NCI-H69 (cell line): ENCODE results near the gene SNAPC3.
"Not testable (repeated sequence)": the region's sequence is repeated elsewhere in the genome, so short reads cannot be mapped to it uniquely, and the experiment has no call there.

Source experiments
- DNase-seq: peaks from one replicate; lab custom pipeline; 2025; lab: John Stamatoyannopoulos, UW

The SNAPC3 gene

DNA sequence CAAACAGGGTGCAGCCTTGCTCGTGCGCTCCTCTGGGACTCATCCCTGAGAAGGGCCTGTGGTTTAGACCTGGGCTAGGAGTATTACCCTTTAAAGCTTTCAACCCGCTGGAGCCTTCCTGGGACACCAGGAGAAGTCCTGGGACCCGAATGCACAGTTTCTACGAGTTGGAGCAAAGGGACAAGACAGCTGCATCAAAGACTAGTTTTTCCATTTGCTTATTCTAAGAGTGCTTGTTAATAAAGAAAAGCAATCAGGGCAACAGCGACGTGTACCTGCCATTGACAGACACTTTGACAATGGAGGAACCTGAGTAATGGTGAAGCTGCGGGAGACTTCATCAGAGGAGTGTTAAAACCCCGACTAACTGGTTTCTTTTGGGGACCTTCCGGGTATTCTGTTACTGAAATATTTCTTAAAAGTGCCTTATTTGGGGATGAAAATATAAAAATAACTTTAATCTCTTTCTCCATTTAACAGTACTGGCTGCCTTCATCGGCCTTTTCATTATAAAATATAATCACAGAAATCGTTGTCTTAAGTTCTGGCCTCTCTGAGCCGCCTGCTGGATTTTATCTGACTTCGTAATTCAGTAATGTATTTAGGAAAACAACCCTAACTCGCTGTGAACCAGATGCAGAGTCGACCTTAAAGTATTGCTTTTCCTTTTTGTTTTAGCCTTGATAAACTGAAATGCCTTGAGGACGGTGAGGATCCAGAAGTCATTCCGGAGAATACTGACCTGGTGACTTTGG, 732 bp downstream of the SNAPC3 start:
- DNase-seq: peak; percentile 76

- no peak for DNase-seq
Observed at GRCh38 chr9:15426019-15426418, 3.3 kb downstream of the SNAPC3 start.

GRCh38 chr9:15427702-15428101, 5.0 kb downstream of the SNAPC3 start:
- not testable (repeated sequence) for DNase-seq

GRCh38 chr9:15430920-15431844, 8.5 kb downstream of the SNAPC3 start:
- peak; percentile 56 for DNase-seq

DNA sequence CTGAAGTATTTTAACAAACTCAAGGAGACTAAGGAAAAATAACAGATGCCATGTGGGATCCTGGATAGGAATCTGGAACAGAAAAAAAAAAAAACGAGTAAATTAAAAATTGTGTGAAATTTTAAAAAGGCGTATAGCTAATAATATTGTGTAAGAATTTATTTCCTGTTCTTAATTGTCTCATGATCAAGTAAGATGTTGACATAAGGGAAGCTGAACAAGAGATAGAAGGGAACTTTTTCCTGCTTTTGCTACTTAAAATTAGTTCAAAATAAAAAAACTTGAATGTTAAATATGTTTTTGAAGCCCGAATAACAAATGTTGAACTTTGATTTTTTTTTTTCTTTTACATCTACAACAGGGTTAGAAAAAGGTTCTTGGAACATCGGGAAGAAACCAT, 10.5 kb downstream of the SNAPC3 start:
- no peak for DNase-seq

DNA sequence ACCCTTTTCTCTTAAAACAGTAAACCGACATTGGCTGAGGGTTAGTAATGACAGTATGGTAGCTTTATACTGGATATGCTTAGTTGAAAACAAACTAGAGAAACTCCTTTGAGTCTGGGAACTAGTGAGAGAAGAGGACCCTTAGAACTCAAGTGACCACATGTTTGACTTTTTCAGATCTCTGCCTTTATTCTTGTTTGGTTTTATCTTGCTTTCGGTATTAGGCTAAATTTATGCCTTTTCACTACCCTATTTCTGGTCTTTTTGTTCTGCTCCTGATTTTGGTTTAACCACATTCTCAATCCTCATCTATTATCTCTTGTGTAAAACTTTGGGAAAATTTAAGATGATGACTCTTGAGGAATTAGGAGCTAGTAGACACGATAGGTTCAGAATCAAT, 11.0 kb downstream of the SNAPC3 start:
- no peak for DNase-seq

DNA sequence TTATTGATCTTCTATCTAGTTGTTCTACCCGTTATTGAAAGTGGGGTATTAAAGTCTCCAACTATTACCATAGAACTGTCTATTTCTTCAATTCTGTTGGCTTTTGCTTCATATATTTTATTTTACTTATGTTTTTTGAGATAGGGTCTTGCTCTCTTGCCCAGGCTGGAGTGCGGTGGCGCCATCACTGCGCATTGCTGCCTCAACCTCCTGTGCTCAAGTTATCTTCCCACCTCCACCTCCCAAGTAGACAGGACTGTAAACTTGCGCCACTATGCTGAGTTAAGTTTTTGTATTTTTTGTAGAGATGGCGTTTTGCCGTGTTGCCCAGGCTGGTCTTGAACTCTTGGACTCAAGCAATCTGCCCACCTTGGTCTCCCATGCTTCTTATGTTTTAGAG, 16.2 kb downstream of the SNAPC3 start:
- DNase-seq: no peak

DNA sequence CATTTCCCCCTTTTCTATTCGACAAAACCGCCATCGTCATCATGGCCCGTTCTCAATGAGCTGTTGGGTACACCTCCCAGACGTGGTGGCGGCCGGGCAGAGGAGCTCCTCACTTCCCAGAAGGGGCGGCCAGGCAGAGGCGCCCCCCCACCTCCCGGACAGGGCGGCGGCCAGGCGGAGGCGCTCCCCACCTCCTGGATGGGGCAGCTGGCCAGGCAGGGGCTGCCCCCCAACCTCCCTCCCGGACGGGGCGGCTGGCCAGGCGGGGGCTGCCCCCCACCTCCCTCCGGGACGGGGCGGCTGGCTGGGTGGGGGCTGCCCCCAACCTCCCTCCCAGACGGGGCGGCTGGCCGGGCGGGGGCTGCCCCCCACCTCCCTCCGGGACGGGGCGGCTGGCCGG, 19.2 kb downstream of the SNAPC3 start:
- not testable (repeated sequence) for DNase-seq

DNA sequence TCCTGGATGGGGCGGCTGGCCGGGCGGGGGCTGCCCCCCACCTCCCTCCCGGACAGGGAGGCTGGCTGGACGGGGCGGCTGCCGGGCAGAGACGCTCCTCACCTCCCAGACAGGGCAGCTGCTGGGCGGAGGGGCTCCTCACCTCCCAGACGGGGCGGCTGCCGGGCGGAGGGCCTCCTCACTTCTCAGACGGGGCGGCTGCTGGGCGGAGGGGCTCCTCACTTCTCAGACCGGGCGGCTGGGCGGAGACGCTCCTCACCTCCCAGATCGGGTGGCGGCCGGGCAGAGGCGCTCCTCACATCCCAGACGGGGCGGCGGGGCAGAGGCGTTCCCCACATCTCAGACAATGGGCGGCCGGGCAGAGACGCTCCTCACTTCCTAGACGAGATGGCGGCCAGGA, 19.6 kb downstream of the SNAPC3 start:
- DNase-seq: not testable (repeated sequence)

DNA sequence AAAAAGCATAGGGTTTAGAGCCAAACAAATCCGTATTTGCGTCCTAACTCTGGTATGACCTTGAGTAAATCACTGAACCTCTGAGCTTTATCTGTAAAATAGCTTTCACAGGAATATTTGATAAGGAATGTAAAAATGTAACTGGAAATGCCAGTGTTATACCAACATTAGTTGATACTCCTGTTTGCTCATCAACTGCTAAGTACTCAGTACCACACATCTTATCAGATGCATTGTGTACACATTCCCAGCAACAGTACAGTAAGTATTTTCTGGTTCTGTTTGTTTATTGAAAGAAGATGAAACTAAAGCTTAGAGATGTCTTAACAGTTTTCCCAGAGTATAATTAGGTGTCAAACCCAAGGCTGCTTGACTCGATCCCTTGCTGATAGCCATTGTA, 21.5 kb downstream of the SNAPC3 start:
- DNase-seq: no peak

DNA sequence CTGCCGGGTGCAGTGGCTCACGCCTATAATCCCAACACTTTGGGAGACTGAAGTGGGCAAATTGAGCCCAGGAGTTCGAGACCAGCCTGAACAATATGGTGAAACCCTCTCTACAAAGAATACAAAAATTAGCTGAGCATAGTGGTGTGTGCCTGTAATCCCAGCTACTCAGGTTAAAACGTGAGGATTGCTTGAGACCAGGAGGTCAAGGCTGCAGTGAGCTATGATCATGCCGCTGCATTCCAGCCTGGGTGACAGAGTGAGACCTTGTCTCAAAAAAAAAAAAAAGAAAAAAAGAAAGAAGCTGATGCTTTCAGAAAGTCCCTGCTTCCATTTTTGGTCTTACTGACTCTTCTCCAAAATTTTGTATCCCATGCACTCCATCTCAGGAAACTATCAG, 31.3 kb downstream of the SNAPC3 start:
- DNase-seq: no peak

DNA sequence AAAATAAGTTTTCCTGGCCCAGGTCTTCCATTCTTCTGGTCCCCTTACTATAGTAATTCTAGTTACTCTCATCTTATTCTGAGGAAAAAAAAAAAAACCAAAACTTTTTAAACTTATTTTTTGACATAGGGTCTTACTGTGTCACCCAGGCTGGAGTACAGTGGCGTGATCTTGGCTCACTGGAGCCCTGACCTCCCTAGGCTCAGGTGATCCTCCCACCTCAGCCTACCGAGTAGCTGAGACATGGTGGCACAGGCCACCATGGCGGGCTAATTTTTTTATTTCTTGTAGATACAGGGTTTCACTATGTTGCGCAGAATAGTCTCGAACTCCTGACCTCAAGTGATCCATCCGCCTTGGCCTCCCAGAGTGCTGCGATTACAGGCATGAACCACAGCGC, 38.4 kb downstream of the SNAPC3 start:
- no peak for DNase-seq

DNA sequence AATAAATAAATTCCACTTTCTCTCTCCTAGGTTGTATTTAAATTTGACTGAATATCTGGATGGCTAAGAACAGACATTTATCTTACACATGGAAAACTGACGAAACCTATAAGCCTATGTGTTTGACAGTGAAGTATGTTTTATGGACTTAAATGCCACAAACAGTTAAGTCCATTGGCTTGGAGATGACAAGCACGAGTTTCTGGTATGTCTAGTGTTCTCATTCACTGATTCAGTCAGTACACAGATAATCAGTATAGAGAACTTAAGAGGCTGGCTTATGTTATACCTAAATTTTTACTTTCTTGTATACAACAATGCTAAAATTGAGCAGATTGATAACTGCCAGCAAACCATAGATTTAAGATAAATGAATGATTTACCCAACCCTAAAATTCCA, 38.9 kb downstream of the SNAPC3 start:
- no peak for DNase-seq

DNA sequence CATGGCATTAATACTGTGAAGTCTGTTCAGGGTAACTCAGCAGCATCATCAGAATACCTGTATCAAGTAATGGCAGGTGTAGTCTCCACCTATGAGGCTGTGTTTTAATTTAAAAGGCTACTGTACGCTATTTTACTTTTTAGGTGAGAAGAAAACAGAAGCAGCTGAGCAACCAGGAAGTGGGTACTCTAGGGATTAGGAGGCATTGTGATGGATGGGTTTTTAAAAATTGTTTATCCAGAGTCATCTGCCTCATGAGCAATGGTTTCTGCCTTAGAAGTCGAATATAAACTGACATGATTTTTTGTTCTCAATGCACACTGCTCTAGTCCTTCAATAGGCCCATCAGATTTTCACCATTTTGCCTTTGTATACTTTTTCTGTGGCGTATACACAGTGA, 45.5 kb downstream of the SNAPC3 start:
- DNase-seq: peak; percentile 85

- DNase-seq: peak; percentile 94
Observed at GRCh38 chr9:15469406-15469805, 46.7 kb downstream of the SNAPC3 start.

DNA sequence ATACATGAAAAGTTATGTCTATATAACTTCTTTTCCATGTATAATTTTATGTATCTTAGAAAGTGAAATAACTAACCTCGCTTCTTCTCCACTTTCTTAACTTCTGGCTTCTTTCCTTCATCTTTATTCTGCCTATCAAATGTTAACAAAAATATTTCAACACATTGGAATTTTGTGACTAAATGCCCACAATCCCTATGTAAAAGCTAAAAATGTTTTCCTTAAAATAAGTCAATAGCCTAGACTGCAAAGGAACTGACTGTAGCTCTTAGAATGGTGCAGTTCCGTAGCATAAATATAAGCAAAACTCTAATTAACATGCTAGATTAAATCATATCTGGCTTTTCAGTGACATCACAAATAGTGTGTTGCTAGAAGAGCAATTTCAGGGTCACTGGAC, 47.2 kb downstream of the SNAPC3 start:
- DNase-seq: peak; percentile 77

DNA sequence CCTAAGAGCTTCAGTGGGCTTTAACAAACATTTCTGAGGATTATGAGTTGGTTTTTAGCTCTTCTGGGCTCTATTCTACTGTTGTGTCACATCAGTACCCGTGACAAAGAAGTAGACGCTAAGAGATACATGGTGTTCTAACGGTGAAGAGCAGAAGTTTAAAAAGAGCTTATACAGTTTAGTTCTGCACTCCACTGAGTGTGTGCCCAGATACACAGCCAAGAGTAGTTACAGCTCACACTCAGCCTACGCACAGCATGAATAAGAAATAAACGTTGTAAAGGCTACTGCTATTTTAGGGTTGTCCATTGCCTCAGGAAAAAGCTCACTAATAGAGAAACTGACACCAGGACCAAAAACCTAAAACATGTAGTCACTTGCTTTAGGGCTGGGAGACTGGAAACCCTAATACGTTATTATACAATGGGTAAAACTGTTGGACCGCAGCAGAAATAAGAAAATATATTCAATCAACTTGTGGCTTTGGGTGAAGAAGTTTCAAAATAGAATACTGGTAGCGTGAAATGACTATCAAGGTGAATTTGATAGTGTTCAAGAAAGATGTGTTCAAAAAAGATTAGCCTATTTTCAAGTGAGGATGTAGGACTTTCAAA, 53.4 kb downstream of the SNAPC3 start:
- DNase-seq: no peak

DNA sequence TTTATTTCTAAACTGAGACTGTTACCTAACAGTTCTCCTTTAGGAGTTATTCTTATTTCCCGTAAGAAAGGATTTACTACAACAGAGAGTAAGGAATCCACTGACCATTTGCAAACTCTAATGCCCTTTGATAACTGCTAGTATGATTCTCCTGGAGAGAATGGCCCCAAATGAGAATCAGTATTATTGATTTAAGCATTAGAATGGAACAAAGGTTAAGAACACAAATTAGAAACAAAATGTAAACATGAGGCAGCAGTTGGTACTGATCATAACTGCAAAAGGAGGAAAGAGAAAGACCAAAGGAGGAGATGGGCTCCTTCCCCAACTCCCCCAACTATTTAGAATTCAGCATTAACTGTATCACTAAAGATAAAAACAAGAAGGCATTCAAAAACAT, 57.4 kb downstream of the SNAPC3 start:
- DNase-seq: peak; percentile 29

- DNase-seq: no peak
Observed at GRCh38 chr9:15482146-15482545, 59.5 kb downstream of the SNAPC3 start.

- no peak for DNase-seq
Observed at GRCh38 chr9:15484802-15485201, 62.1 kb downstream of the SNAPC3 start.

- peak; percentile 61 for DNase-seq
Observed at GRCh38 chr9:15485836-15486666, 63.4 kb downstream of the SNAPC3 start.

DNA sequence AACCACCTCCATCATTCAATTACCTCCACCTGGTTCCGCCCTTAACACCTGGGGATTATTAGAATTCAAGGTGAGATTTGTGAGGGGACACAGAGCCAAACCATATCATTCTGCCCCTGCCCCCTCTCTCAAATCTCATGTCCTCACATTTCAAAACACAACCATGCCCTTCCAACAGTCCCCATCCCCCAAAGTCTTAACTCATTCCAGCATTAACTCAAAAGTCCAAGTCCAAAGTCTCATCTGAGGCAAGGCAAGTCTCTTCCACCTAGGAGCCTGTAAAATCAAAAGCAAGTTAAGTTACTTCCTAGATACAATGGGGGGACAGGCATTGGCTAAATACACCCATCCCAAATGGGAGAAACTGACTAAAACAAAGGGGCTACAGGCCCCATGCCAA, 69.3 kb downstream of the SNAPC3 start:
- no peak for DNase-seq
